Ishikawa (cell line): Measurements from ENCODE around the gene RAB4B.
A peak's percentile ranks its signal among the peaks of the same experiment; 100 is the strongest.

Experiments
- CEBPB ChIP-seq: IDR thresholded peaks from 2 replicates; pipeline ENCODE4 v1.6.1; 2012
- CREB1 ChIP-seq: IDR thresholded peaks from 2 replicates; pipeline ENCODE4 v1.6.1; 2012; ENCODE audit warnings: low read depth
- EGR1 ChIP-seq: IDR thresholded peaks from 2 replicates; pipeline ENCODE4 v1.6.1; 2012
- EP300 ChIP-seq: IDR thresholded peaks from 2 replicates; pipeline ENCODE4 v1.6.1; 2012; ENCODE audit warnings: borderline replicate concordance
- FOXM1 ChIP-seq: IDR thresholded peaks from 2 replicates; pipeline ENCODE4 v1.6.1; 2012; ENCODE audit warnings: low read depth, borderline replicate concordance
- MAX ChIP-seq: IDR thresholded peaks from 2 replicates; pipeline ENCODE4 v1.6.1; 2012
- NFIC ChIP-seq: IDR thresholded peaks from 2 replicates; pipeline ENCODE4 v1.6.1; 2012
- RAD21 ChIP-seq: IDR thresholded peaks from 2 replicates; pipeline ENCODE4 v1.6.1; 2012; ENCODE audit warnings: low read depth
- REST ChIP-seq: IDR thresholded peaks from 2 replicates; pipeline ENCODE4 v1.6.1; 2012; ENCODE audit warnings: low read depth, mild to moderate bottlenecking
- TAF1 ChIP-seq: IDR thresholded peaks from 2 replicates; pipeline ENCODE4 v1.6.1; 2012; ENCODE audit warnings: low read depth, mild to moderate bottlenecking
- TCF12 ChIP-seq: IDR thresholded peaks from 2 replicates; pipeline ENCODE4 v1.6.1; 2012; ENCODE audit warnings: low read depth
- TEAD4 ChIP-seq: IDR thresholded peaks from 2 replicates; pipeline ENCODE4 v1.6.1; 2012
- USF1 ChIP-seq: IDR thresholded peaks from 2 replicates; pipeline ENCODE4 v1.6.1; 2012
- YY1 ChIP-seq: IDR thresholded peaks from 2 replicates; pipeline ENCODE4 v1.6.1; 2012; ENCODE audit warnings: low read depth
- ZBTB7A ChIP-seq: IDR thresholded peaks from 2 replicates; pipeline ENCODE4 v1.6.1; 2012; ENCODE audit warnings: low read depth

The RAB4B gene

GRCh38 chr19:40786060-40787037 is 8.3 kb downstream of the RAB4B start:
- TF ChIP-seq TEAD4, result no peak
- no peak for TF ChIP-seq CEBPB
- no peak for TF ChIP-seq TCF12
- no peak for TF ChIP-seq NFIC
- TF ChIP-seq YY1, result no peak
- no peak for TF ChIP-seq FOXM1
- TF ChIP-seq TAF1, result no peak

- TF ChIP-seq YY1, result no peak
- TF ChIP-seq RAD21, result no peak
- no peak for TF ChIP-seq ZBTB7A
Measured at GRCh38 chr19:40791349-40791748, 13.3 kb downstream of the RAB4B start.

GRCh38 chr19:40791996-40792395 is 13.9 kb downstream of the RAB4B start:
- no peak for TF ChIP-seq EGR1

GRCh38 chr19:40797166-40797962 is 19.3 kb downstream of the RAB4B start:
- TF ChIP-seq USF1, result no peak

- TF ChIP-seq USF1, result no peak
- no peak for TF ChIP-seq CEBPB
- TF ChIP-seq FOXM1, result no peak
- TF ChIP-seq REST, result no peak
- TF ChIP-seq YY1, result 0 out of 2 replicates have a peak, but pooled peaks have one; percentile 8
- no peak for TF ChIP-seq TAF1
- no peak for TF ChIP-seq MAX
- TF ChIP-seq TEAD4, result no peak
- no peak for TF ChIP-seq EP300
- no peak for TF ChIP-seq NFIC
- TF ChIP-seq RAD21, result 0 out of 2 replicates have a peak, but pooled peaks have one; percentile 3
Measured at GRCh38 chr19:40797963-40798682, 20.1 kb downstream of the RAB4B start.

GRCh38 chr19:40798683-40799557 is 20.9 kb downstream of the RAB4B start, which contains the start of gene EGLN2:
EGLN2 (plus strand) TSS chr19:40799191; CDS start chr19:40800573, 1,382 bp downstream.
- no peak for TF ChIP-seq NFIC
- TF ChIP-seq TAF1, result peak; percentile 40; the same call in 1 of the 2 replicates
- TF ChIP-seq TCF12, result no peak
- TF ChIP-seq YY1, result 0 out of 2 replicates have a peak, but pooled peaks have one; percentile 26
- no peak for TF ChIP-seq EP300
- TF ChIP-seq REST, result no peak
- no peak for TF ChIP-seq FOXM1
- no peak for TF ChIP-seq CEBPB
- no peak for TF ChIP-seq TEAD4
- TF ChIP-seq RAD21, result no peak
- TF ChIP-seq USF1, result peak; percentile 92
- TF ChIP-seq CREB1, result no peak
- TF ChIP-seq MAX, result 0 out of 2 replicates have a peak, but pooled peaks have one; percentile 20
